ENCODE measurements around the gene THOC5. TPM values are rescaled to one million over a fixed set of nuclear protein-coding genes. Genes with fewer than 3 reads are reported as not detected.
"Not testable (repeated sequence)": the region's sequence is repeated elsewhere in the genome, so short reads cannot be mapped to it uniquely, and the experiment has no call there.

The THOC5 gene
- total RNA-seq, 1 experiment from 2014 or later, result 74.4 TPM

- no peaks in the 10 kb centered on the region for H3K36me3 ChIP-seq (ENCODE audit: control insufficient read depth, insufficient read depth, low read length)
- ChIA-PET CTCF (no interaction called here), POLR2A (no interaction called here)
- no peaks in the 10 kb centered on the region for H3K27me3 ChIP-seq (ENCODE audit: control insufficient read depth, insufficient read depth, low read length)
- DNase-seq (ENCODE audit: low read depth, low spot score) (no peak), ATAC-seq (no peak)
- H3K27ac ChIP-seq (ENCODE audit: low read length), result no peak overlapping the region
- no TSS peak for BruUV-seq (replicated peaks)
- in situ Hi-C loops (cut with HindIII; ENCODE audit: low pct_unique_long_range_greater_than_20kb, low sequenced_read_pairs), result no loop called here
- intact Hi-C loops (cut with micrococcal nuclease; ENCODE audit: unreplicated experiment), result no loop called here
- H3K4me1 ChIP-seq (ENCODE audit: control insufficient read depth, insufficient read depth, low read length), result no peaks in the 10 kb centered on the region; the same call in 1 of the 2 replicates
- no peaks in the 10 kb centered on the region for H3K9me3 ChIP-seq (ENCODE audit: control insufficient read depth, insufficient read depth, low read depth, low read length)
- H3K4me3 ChIP-seq (ENCODE audit: low read depth in 2 of 2, low read length in 2 of 2), result no peak overlapping the region
- TF ChIP-seq REST (IDR thresholded peaks at IDR 0.05; ENCODE audit: insufficient read depth in 1 of 2, low read depth in 2 of 2, low read length in 1 of 2) (no peak), CTCF (IDR thresholded peaks at IDR 0.05) (no peak), TCF7L2 (IDR thresholded peaks at IDR 0.05; ENCODE audit: low read depth, low read length) (no peak)
These were observed 40.4 kb upstream of the THOC5 start for GRCh38 chr22:29593923-29594322.

GRCh38 chr22:29587938-29588699, 34.6 kb upstream of the THOC5 start:
- intact Hi-C loops (cut with micrococcal nuclease; ENCODE audit: unreplicated experiment) (no loop called here), in situ Hi-C loops (cut with HindIII; ENCODE audit: low pct_unique_long_range_greater_than_20kb, low sequenced_read_pairs) (no loop called here)
- no TSS peak for BruUV-seq (replicated peaks)
- H3K4me3 ChIP-seq (ENCODE audit: low read depth in 2 of 2, low read length in 2 of 2), result no peak overlapping the region
- peak overlapping the region; percentile 25; the same call in 1 of the 2 replicates for H3K27ac ChIP-seq (ENCODE audit: low read length)
- CTCF ChIA-PET, result interaction anchor here (0.6 kb wide), 1 partner anchor 117 kb away, joined by 3 read pairs; no protein-coding TSS in a partner anchor
- no peaks in the 10 kb centered on the region for H3K36me3 ChIP-seq (ENCODE audit: control insufficient read depth, insufficient read depth, low read length)
- H3K27me3 ChIP-seq (ENCODE audit: control insufficient read depth, insufficient read depth, low read length), result no peaks in the 10 kb centered on the region
- H3K9me3 ChIP-seq (ENCODE audit: control insufficient read depth, insufficient read depth, low read depth, low read length), result no peaks in the 10 kb centered on the region
- DNase-seq (ENCODE audit: low read depth, low spot score) (no peak), ATAC-seq (peak; percentile 77)
- TF ChIP-seq POLR2AphosphoS5 (IDR thresholded peaks at IDR 0.05; ENCODE audit: low read depth, low read length) (no peak), CTCF (IDR thresholded peaks at IDR 0.05) (no peak), SIN3A (IDR thresholded peaks at IDR 0.05; ENCODE audit: borderline replicate concordance, insufficient read depth, low read depth, low read length) (no peak), TCF7L2 (IDR thresholded peaks at IDR 0.05; ENCODE audit: low read depth, low read length) (no peak), REST (IDR thresholded peaks at IDR 0.05; ENCODE audit: insufficient read depth in 1 of 2, low read depth in 2 of 2, low read length in 1 of 2) (no peak)
- POLR2A ChIA-PET, result interaction anchor here (0.7 kb wide), 1 partner anchor 17 kb away, joined by 5 read pairs; no protein-coding TSS in a partner anchor
- peaks cover 7% of the 10 kb centered on the region for H3K4me1 ChIP-seq (ENCODE audit: control insufficient read depth, insufficient read depth, low read length)

- intact Hi-C loops (cut with micrococcal nuclease; ENCODE audit: unreplicated experiment); CTCF ChIA-PET; ATAC-seq: not testable (repeated sequence)
These were observed 32.7 kb upstream of the THOC5 start for GRCh38 chr22:29586193-29586705.

More at GRCh38 chr22:29586193-29586705, 32.7 kb upstream of the THOC5 start:
- in situ Hi-C loops (cut with HindIII; ENCODE audit: low pct_unique_long_range_greater_than_20kb, low sequenced_read_pairs); H3K27me3 ChIP-seq (ENCODE audit: control insufficient read depth, insufficient read depth, low read length); DNase-seq (ENCODE audit: low read depth, low spot score); H3K4me3 ChIP-seq (ENCODE audit: low read depth in 2 of 2, low read length in 2 of 2); H3K36me3 ChIP-seq (ENCODE audit: control insufficient read depth, insufficient read depth, low read length); H3K27ac ChIP-seq (ENCODE audit: low read length); H3K9me3 ChIP-seq (ENCODE audit: control insufficient read depth, insufficient read depth, low read depth, low read length); BruUV-seq (replicated peaks); H3K4me1 ChIP-seq (ENCODE audit: control insufficient read depth, insufficient read depth, low read length): not testable (repeated sequence)
- POLR2A ChIA-PET, result interaction anchor here (0.6 kb wide), 1 partner anchor 115 kb away, joined by 6 read pairs; no protein-coding TSS in a partner anchor

All from Panc1 (cell line).